PC-3 (cell line): ENCODE measurements around the gene PREX1. TPM values are rescaled to one million over a fixed set of nuclear protein-coding genes. Genes with fewer than 3 reads are reported as not detected.

Source experiments
- ATAC-seq: fragments of 200-7000 bp; cut with Tn5 transposase; 2 replicates; pipeline ENCODE4 v1.9.1; 2020; ENCODE audit warnings: mild to moderate bottlenecking, moderate library complexity
- BruUV-seq: library from RNA; stranded (reverse); fragments of 400-500 nt; replicated peaks from 2 replicates; lab custom pipeline; 2021; lab: Mats Ljungman, UMichigan
- CTCF ChIA-PET: fragments of 300-600 bp; sonication (Branson Sonifier 250); formaldehyde crosslinking; loops from one replicate; lab custom pipeline; 2022; ENCODE audit warnings: antibody characterized with exemption; lab: Charles Lee
- POLR2A ChIA-PET: fragments of 300-600 bp; sonication (Branson Sonifier 250); formaldehyde crosslinking; loops from one replicate; lab custom pipeline; 2022; ENCODE audit warnings: antibody characterized with exemption; ENCODE audit not compliant: unreplicated experiment; lab: Charles Lee
- DNase-seq: peaks from one replicate; pipeline ENCODE4 v3.0.0-alpha.2; 2015
- H2AFZ ChIP-seq: fragments of 300-600 bp; sonication (generic); 2 replicates; pipeline ENCODE4 v1.6.0; 2016; ENCODE audit warnings: antibody characterized with exemption, low read length
- H3F3A ChIP-seq: fragments of 300-600 bp; sonication (generic); one replicate; pipeline ENCODE4 v1.6.0; 2017; ENCODE audit warnings: antibody characterized with exemption, low read length, control low read depth, mild to moderate bottlenecking; ENCODE audit not compliant: unreplicated experiment
- H3K27ac ChIP-seq: fragments of 300-600 bp; sonication (generic); 2 replicates; pipeline ENCODE4 v1.5.1; 2016; ENCODE audit warnings: mild to moderate bottlenecking, low read length
- H3K27me3 ChIP-seq: fragments of 300-600 bp; sonication (generic); 2 replicates; pipeline ENCODE4 v1.6.1; 2016; ENCODE audit warnings: low read length, mixed read lengths
- H3K36me3 ChIP-seq: fragments of 300-600 bp; sonication (generic); 2 replicates; pipeline ENCODE4 v1.6.1; 2016; ENCODE audit warnings: low read depth, mixed run types, low read length, mixed read lengths
- H3K4me1 ChIP-seq: fragments of 300-600 bp; sonication (generic); 2 replicates; pipeline ENCODE4 v1.5.1; 2016; ENCODE audit warnings: low read length; ENCODE audit not compliant: insufficient read depth
- H3K4me2 ChIP-seq: fragments of 300-600 bp; sonication (generic); 2 replicates; pipeline ENCODE4 v1.6.0; 2016; ENCODE audit warnings: low read length
- H3K4me3 ChIP-seq: fragments of 300-600 bp; sonication (generic); 2 replicates; pipeline ENCODE4 v1.5.1; 2016; ENCODE audit warnings: mild to moderate bottlenecking, low read length, mixed read lengths
- H3K79me2 ChIP-seq: fragments of 300-600 bp; sonication (generic); 2 replicates; pipeline ENCODE4 v1.6.1; 2017; ENCODE audit warnings: low read length, mixed read lengths
- H3K9ac ChIP-seq: fragments of 300-600 bp; sonication (generic); 2 replicates; pipeline ENCODE4 v1.6.0; 2016; ENCODE audit warnings: mild to moderate bottlenecking, low read length
- H3K9me2 ChIP-seq: fragments of 300-600 bp; sonication (generic); replicated peaks from 2 replicates; pipeline ENCODE4 v1.6.1; 2016; ENCODE audit warnings: mixed run types, low read length, mixed read lengths
- H3K9me3 ChIP-seq: fragments of 300-600 bp; sonication (generic); 2 replicates; pipeline ENCODE4 v1.6.1; 2016; ENCODE audit warnings: low read length, mixed read lengths
- H4K20me1 ChIP-seq: fragments of 300-600 bp; sonication (generic); 2 replicates; pipeline ENCODE4 v1.6.1; 2016; ENCODE audit warnings: low read length, mixed read lengths
- EZH2 ChIP-seq: fragments of 300-600 bp; sonication (generic); IDR thresholded peaks from one replicate; pipeline ENCODE4 v1.6.1; 2017; ENCODE audit warnings: antibody characterized with exemption, mild to moderate bottlenecking, low read length; ENCODE audit not compliant: unreplicated experiment
- EZH2phosphoT487 ChIP-seq: fragments of 300-600 bp; sonication (generic); IDR thresholded peaks from 2 replicates; pipeline ENCODE4 v1.6.1; 2018; ENCODE audit warnings: mild to moderate bottlenecking, antibody characterized with exemption, low read length, borderline replicate concordance
- intact Hi-C: fragments of 100-400 bp; cut with micrococcal nuclease; formaldehyde crosslinking; loops from 2 replicates; pipeline ENCODE4 v1.9.0; 2023
- total RNA-seq: library from RNA; depleted of rRNA; stranded (reverse); fragments of >200 nt; gene quantifications from 2 replicates; pipeline ENCODE4 v1.2.3, GENCODE V29; 2014
- TF ChIP-seq, protein P1 (sequence below): fragments of 300-600 bp; sonication (generic); conservative IDR thresholded peaks from 2 replicates; pipeline ENCODE4 v1.5.1; 2017; ENCODE audit warnings: antibody characterized with exemption, low read depth, mild to moderate bottlenecking, low read length

Gene PREX1
- total RNA-seq, 1 experiment from 2014 or later, result 22.1 TPM

- H3K9me2 ChIP-seq, result no peaks in the 10 kb centered on the region
- no peak overlapping the region for H2AFZ ChIP-seq
- DNase-seq (no peak), ATAC-seq (no peak)
- 0 out of 2 replicates have a peak, but pooled peaks cover 5% of the 10 kb centered on the region for H3K9me3 ChIP-seq
- TF ChIP-seq EZH2 (no peak), EZH2phosphoT487 (no peak)
- TF ChIP-seq, protein P1, sequence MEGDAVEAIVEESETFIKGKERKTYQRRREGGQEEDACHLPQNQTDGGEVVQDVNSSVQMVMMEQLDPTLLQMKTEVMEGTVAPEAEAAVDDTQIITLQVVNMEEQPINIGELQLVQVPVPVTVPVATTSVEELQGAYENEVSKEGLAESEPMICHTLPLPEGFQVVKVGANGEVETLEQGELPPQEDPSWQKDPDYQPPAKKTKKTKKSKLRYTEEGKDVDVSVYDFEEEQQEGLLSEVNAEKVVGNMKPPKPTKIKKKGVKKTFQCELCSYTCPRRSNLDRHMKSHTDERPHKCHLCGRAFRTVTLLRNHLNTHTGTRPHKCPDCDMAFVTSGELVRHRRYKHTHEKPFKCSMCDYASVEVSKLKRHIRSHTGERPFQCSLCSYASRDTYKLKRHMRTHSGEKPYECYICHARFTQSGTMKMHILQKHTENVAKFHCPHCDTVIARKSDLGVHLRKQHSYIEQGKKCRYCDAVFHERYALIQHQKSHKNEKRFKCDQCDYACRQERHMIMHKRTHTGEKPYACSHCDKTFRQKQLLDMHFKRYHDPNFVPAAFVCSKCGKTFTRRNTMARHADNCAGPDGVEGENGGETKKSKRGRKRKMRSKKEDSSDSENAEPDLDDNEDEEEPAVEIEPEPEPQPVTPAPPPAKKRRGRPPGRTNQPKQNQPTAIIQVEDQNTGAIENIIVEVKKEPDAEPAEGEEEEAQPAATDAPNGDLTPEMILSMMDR, result no peak
- no peak overlapping the region for H3K4me2 ChIP-seq
- no peaks in the 10 kb centered on the region for H3F3A ChIP-seq
- no peak overlapping the region for H3K4me3 ChIP-seq
- no peak overlapping the region for H3K27ac ChIP-seq
- H4K20me1 ChIP-seq, result no peaks in the 10 kb centered on the region
- BruUV-seq, result no TSS peak
- no peaks in the 10 kb centered on the region for H3K4me1 ChIP-seq
- no peaks in the 10 kb centered on the region for H3K36me3 ChIP-seq
- intact Hi-C loops, result no loop called here
- H3K9ac ChIP-seq, result no peak overlapping the region
- peaks cover 30% of the 10 kb centered on the region for H3K27me3 ChIP-seq
- H3K79me2 ChIP-seq, result no peaks in the 10 kb centered on the region
- POLR2A ChIA-PET, result no interaction called here
- CTCF ChIA-PET, result no interaction called here
Measured at GRCh38 chr20:48607544-48607865, 220.3 kb downstream of the PREX1 start.

- DNase-seq (no peak), ATAC-seq (no peak)
- no peak overlapping the region for H2AFZ ChIP-seq
- BruUV-seq, result no TSS peak
- no peaks in the 10 kb centered on the region for H3K79me2 ChIP-seq
- intact Hi-C loops, result no loop called here
- H3K9me3 ChIP-seq, result 0 out of 2 replicates have a peak, but pooled peaks cover 9% of the 10 kb centered on the region
- no peak overlapping the region for H3K4me2 ChIP-seq
- H4K20me1 ChIP-seq, result no peaks in the 10 kb centered on the region
- H3K27ac ChIP-seq, result no peak overlapping the region
- TF ChIP-seq, protein P1, result no peak
- no peak for TF ChIP-seq EZH2
- TF ChIP-seq EZH2phosphoT487, result no peak
- no peak overlapping the region for H3K4me3 ChIP-seq
- no peaks in the 10 kb centered on the region for H3K9me2 ChIP-seq
- no peaks in the 10 kb centered on the region for H3F3A ChIP-seq
- no peak overlapping the region for H3K9ac ChIP-seq
- H3K27me3 ChIP-seq, result peaks cover 28% of the 10 kb centered on the region
- ChIA-PET POLR2A (no interaction called here), CTCF (no interaction called here)
- no peaks in the 10 kb centered on the region for H3K4me1 ChIP-seq
- no peaks in the 10 kb centered on the region for H3K36me3 ChIP-seq
Measured at GRCh38 chr20:48606841-48607543, 220.8 kb downstream of the PREX1 start.

DNA sequence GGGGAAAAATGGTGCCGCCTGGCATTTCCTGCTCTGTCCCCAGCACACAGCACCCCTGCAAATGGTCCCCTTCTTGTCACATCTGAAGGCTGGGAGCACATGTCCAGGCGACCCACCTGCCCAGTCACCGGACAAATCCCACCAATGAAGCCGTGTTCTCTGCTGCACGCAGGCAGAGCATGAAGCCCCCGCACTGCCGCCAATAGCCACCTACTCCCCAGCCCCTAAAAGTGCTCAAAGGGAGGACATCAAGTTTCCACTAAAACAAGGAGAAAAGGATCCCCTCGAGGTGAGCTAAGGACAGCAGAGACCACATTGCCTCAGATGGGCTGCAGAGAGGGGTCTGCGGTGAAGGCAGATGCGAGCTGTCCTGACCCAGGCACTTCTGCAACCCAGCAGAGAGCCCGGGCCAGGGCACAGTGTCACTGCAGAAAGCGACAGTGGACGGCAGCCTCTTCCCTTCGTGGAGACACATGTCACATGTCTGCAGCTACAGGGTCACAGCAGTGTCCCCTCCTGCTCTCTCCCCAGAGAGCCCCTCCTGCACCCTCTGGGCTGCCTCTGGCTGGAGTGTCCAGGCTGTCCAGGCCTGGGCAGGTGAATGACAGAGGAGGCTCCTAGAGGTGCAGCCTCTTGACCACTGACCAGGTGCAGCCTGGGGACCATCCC, 221.5 kb downstream of the PREX1 start:
- Histone ChIP-seq H3K4me1 (no peaks in the 10 kb centered on the region), H3K27me3 (peaks cover 24% of the 10 kb centered on the region; the same call in 1 of the 2 replicates), H3K27ac (no peak overlapping the region), H3K9me3 (0 out of 2 replicates have a peak, but pooled peaks cover 9% of the 10 kb centered on the region), H4K20me1 (no peaks in the 10 kb centered on the region), H3K79me2 (no peaks in the 10 kb centered on the region), H3K36me3 (no peaks in the 10 kb centered on the region), H3K4me2 (no peak overlapping the region), H3K9ac (no peak overlapping the region), H2AFZ (no peak overlapping the region), H3F3A (no peaks in the 10 kb centered on the region), H3K9me2 (no peaks in the 10 kb centered on the region), H3K4me3 (no peak overlapping the region)
- ATAC-seq (no peak), DNase-seq (no peak)
- POLR2A ChIA-PET, result no interaction called here
- BruUV-seq, result no TSS peak
- intact Hi-C loops, result no loop called here
- TF ChIP-seq EZH2phosphoT487 (no peak), EZH2 (no peak)
- TF ChIP-seq, protein P1, result no peak
- CTCF ChIA-PET, result no interaction called here
